Vagina (tissue), 2 donors: ENCODE results near the gene CLPSL2. TPM values are rescaled to one million over a fixed set of nuclear protein-coding genes. Genes with fewer than 3 reads are reported as not detected.

Experiments used
- DNase-seq, 2 donors: peaks; one replicate each; pipeline ENCODE4 v3.0.0-alpha.2; 2017; ENCODE audit errors: extremely low spot score in 2 of 2
- H3K27ac ChIP-seq: fragments of 200-600 bp; sonication (generic); one replicate; pipeline ENCODE4 v1.5.1; 2019
- H3K27me3 ChIP-seq: fragments of 200-600 bp; sonication (generic); one replicate; pipeline ENCODE4 v1.5.1; 2019
- H3K36me3 ChIP-seq, 2 donors: fragments of 200-600 bp; sonication (generic); one replicate each; pipeline ENCODE4 v1.5.1; 2017 to 2019
- H3K4me1 ChIP-seq: fragments of 200-600 bp; sonication (generic); one replicate; pipeline ENCODE4 v1.5.1; 2019
- H3K4me3 ChIP-seq, 2 donors: fragments of 200-600 bp; sonication (generic); 1 replicate in 1 of 2; 2 replicates in 1 of 2; pipeline ENCODE4 v1.5.1; 2016 to 2019
- H3K9me3 ChIP-seq: fragments of 200-600 bp; sonication (generic); one replicate; pipeline ENCODE4 v1.5.1; 2019
- POLR2A ChIP-seq, 2 donors: fragments of 450-650 bp; IDR thresholded peaks; one replicate each; pipeline ENCODE4 v1.6.1; 2017; ENCODE audit warnings: antibody characterized with exemption in 2 of 2, mild to moderate bottlenecking in 2 of 2, moderate library complexity in 2 of 2
- POLR2AphosphoS5 ChIP-seq, 2 donors: sonication (generic); formaldehyde crosslinking; IDR thresholded peaks; one replicate each; pipeline ENCODE4 v1.9.0; 2017; ENCODE audit warnings: antibody characterized with exemption in 2 of 2, mild to moderate bottlenecking in 2 of 2, low read depth in 1 of 2; ENCODE audit not compliant: insufficient read depth in 1 of 2
- intact Hi-C: fragments of 100-400 bp; cut with DNase I; formaldehyde crosslinking; loops from one replicate; pipeline ENCODE4 v1.15.1; 2023
- total RNA-seq: library from RNA; depleted of rRNA; stranded (reverse); fragments of >200 nt; gene quantifications from one replicate; pipeline ENCODE4 v1.2.3, GENCODE V29; 2016
- TF ChIP-seq, protein P1 (sequence below), 3 experiments: fragments of 450-650 bp in 2 of 3; fragments of 200-600 bp in 1 of 3; sonication (generic) in 1 of 3; IDR thresholded peaks; one replicate each; pipeline ENCODE4 v1.5.1; 2017 to 2019; ENCODE audit warnings: antibody characterized with exemption in 3 of 3, mild to moderate bottlenecking in 2 of 3, moderate library complexity in 2 of 3

Gene CLPSL2
- total RNA-seq, 1 donor from 2014 or later = not detected

DNA sequence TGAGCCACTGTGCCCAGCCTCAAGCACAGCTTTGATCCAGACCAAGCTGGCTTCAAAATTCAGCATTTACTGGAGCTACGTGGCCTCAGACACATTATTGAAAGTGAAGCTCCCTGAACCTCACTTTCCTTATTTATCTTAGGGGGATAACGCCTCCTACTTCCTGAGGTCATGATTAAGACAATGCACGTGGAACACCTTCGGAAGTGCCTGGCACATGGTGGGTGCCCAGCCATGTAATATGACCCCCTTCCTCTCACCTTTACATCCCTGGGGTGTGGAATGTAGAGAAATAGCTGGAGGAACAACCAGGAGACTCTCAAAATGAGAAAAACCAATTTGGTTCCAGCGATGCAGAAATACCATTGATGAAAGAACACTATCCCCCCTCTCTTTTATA lies 22.3 kb downstream of the CLPSL2 start:
- no peak overlapping the region for H3K27ac ChIP-seq
- intact Hi-C loops = loop anchor here (1.0 to 5.0 kb wide), 2 partner anchors 11 to 1566 kb away; no protein-coding TSS in a partner anchor
- H3K4me3 ChIP-seq = no peak overlapping the region
- H3K4me1 ChIP-seq = no peaks in the 10 kb centered on the region
- H3K36me3 ChIP-seq = no peaks in the 10 kb centered on the region
- TF ChIP-seq, protein P1, sequence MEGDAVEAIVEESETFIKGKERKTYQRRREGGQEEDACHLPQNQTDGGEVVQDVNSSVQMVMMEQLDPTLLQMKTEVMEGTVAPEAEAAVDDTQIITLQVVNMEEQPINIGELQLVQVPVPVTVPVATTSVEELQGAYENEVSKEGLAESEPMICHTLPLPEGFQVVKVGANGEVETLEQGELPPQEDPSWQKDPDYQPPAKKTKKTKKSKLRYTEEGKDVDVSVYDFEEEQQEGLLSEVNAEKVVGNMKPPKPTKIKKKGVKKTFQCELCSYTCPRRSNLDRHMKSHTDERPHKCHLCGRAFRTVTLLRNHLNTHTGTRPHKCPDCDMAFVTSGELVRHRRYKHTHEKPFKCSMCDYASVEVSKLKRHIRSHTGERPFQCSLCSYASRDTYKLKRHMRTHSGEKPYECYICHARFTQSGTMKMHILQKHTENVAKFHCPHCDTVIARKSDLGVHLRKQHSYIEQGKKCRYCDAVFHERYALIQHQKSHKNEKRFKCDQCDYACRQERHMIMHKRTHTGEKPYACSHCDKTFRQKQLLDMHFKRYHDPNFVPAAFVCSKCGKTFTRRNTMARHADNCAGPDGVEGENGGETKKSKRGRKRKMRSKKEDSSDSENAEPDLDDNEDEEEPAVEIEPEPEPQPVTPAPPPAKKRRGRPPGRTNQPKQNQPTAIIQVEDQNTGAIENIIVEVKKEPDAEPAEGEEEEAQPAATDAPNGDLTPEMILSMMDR (IDR thresholded peaks at IDR 0.05) = no peak
- TF ChIP-seq POLR2AphosphoS5 (IDR thresholded peaks at IDR 0.05; ENCODE audit: insufficient read depth in 1 of 2, low read depth in 1 of 2) (no peak), POLR2A (IDR thresholded peaks at IDR 0.05) (no peak)
- no peaks in the 10 kb centered on the region for H3K9me3 ChIP-seq
- DNase-seq = no peak
- no peaks in the 10 kb centered on the region for H3K27me3 ChIP-seq

DNA sequence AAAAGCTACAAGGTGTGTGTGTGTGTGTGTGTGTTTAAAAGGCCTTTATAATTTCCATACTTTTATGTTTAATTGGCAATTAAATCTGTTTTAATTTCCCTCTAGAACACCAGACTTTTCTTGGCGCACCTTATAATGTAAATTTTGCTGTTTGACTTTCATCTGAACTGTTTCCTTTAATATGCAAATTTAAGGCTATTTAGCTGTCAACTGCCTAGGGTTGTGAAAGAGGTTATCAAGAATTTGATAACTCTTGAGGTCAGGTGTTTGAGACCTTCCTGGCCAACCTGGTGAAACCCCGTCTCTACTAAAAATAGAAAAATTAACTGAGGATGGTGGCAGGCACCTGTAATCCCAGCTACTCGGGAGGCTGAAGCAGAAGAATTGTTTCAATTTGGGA lies 24.8 kb downstream of the CLPSL2 start:
- Histone ChIP-seq H3K36me3 (no peaks in the 10 kb centered on the region), H3K4me3 (no peak overlapping the region), H3K4me1 (no peaks in the 10 kb centered on the region), H3K27me3 (no peaks in the 10 kb centered on the region), H3K27ac (no peak overlapping the region), H3K9me3 (no peaks in the 10 kb centered on the region)
- no peak for DNase-seq
- intact Hi-C loops = no loop called here
- TF ChIP-seq, protein P1 (IDR thresholded peaks at IDR 0.05) = no peak
- TF ChIP-seq POLR2AphosphoS5 (IDR thresholded peaks at IDR 0.05; ENCODE audit: insufficient read depth in 1 of 2, low read depth in 1 of 2) (no peak), POLR2A (IDR thresholded peaks at IDR 0.05) (no peak)

DNA sequence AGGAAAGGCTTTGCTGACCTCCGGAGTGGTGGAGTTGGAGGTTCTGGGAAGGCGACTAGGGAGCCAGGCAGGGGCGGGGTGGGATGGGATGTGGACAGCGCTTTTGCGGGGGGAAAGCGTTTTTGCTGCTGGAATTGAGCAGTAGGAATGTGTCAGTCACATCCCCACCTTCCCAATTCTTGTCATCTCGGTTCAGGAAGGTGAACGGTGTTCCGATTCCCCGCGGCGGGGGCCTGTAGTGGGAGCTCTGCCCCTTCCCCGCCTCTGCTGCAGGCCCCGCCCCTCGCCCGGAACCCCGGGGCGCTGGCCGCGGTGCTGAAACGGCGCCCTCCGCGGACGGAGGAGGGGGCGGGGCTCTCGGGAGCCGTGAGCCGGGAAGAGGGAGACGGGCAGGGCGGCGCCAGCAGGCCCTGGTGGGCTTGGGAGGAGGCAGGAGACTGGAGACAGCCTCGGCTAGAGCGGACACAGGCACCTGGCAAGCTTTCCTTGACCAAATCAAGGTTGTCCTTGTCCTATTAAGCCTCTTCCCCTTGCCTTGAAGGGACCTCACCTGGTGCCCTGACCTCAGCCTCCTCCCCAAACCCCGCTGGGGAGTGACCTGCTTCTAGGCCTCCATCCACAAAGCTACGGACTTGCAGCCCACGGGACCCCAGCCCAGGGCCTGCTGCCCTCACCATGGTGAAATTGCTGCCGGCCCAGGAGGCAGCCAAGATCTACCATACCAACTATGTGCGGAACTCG lies 28.8 kb downstream of the CLPSL2 start, which contains the start of gene LHFPL5:
LHFPL5 (plus strand) TSS at position 357 of the 741 bp plus-strand sequence; CDS start at position 676, 319 bp downstream.
- Histone ChIP-seq H3K4me3 (no peak within 1 kb of the TSS), H3K36me3 (no peaks in the 10 kb centered on the region), H3K9me3 (no peaks in the 10 kb centered on the region), H3K27me3 (no peaks in the 10 kb centered on the region), H3K27ac (no peak within 1 kb of the TSS), H3K4me1 (no peaks in the 10 kb centered on the region)
- TF ChIP-seq POLR2A (IDR thresholded peaks at IDR 0.05) = no peak
- TF ChIP-seq, protein P1 (IDR thresholded peaks at IDR 0.05) = no peak
- no peak for TF ChIP-seq POLR2AphosphoS5 (IDR thresholded peaks at IDR 0.05; ENCODE audit: insufficient read depth in 1 of 2, low read depth in 1 of 2)
- intact Hi-C loops = no loop called here
- no peak for DNase-seq

DNA sequence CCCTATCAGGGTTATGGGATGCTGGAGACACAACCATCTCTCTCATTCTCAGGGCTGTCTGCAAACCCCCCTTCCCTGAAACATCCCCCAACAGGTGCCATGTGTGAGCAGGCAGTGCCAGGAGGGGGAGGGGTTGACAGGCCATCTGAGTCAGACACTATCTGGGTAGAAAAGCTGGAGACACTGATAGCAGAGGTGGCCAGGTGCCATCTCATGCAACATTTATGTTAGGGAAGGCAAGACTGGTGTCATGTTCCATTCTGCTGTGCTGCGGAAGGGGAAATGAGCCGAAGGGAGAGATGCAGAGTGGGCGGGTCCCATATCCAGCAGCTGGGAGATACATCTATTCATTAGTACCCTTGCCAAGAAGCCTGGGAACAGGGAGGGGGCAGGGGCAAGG lies 32.3 kb downstream of the CLPSL2 start:
- Histone ChIP-seq H3K27ac (no peak overlapping the region), H3K9me3 (no peaks in the 10 kb centered on the region), H3K4me3 (no peak overlapping the region), H3K4me1 (no peaks in the 10 kb centered on the region), H3K27me3 (no peaks in the 10 kb centered on the region), H3K36me3 (no peaks in the 10 kb centered on the region)
- intact Hi-C loops = no loop called here
- no peak for TF ChIP-seq POLR2A (IDR thresholded peaks at IDR 0.05)
- TF ChIP-seq, protein P1 (IDR thresholded peaks at IDR 0.05) = no peak
- no peak for TF ChIP-seq POLR2AphosphoS5 (IDR thresholded peaks at IDR 0.05; ENCODE audit: insufficient read depth in 1 of 2, low read depth in 1 of 2)
- DNase-seq = no peak

DNA sequence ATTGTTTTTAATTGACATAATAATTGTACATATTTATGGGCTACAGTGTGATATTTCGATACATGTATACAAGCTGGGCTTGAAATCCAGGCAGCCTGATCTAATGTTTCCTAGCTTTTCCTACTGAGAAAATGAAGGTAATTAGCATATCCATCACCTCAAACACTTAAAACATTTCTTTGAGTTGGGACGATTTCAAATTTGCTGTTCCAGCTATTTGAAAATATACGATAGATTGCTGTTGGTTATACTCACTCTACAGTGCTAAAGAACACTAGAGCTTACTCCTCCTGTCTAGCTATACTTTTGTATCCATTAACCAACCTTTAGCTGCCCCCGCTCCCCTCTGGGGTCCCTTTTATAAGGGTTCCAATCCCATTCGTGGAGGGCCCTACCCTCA lies 33.4 kb downstream of the CLPSL2 start:
- TF ChIP-seq POLR2A (IDR thresholded peaks at IDR 0.05) (no peak), POLR2AphosphoS5 (IDR thresholded peaks at IDR 0.05; ENCODE audit: insufficient read depth in 1 of 2, low read depth in 1 of 2) (no peak)
- TF ChIP-seq, protein P1 (IDR thresholded peaks at IDR 0.05) = no peak
- Histone ChIP-seq H3K27ac (no peak overlapping the region), H3K4me1 (no peaks in the 10 kb centered on the region), H3K36me3 (no peaks in the 10 kb centered on the region), H3K9me3 (no peaks in the 10 kb centered on the region), H3K4me3 (no peak overlapping the region), H3K27me3 (no peaks in the 10 kb centered on the region)
- DNase-seq = no peak
- intact Hi-C loops = no loop called here
